MV-4-11 (cell line): ENCODE data around the gene MEFV.
A peak's percentile ranks its signal among the peaks of the same experiment; 100 is the strongest.
"Not testable (repeated sequence)": the region's sequence is repeated elsewhere in the genome, so short reads cannot be mapped to it uniquely, and the experiment has no call there.

ENCODE experiments used
- DNase-seq: peaks from one replicate; lab custom pipeline; 2025; lab: John Stamatoyannopoulos, UW

The MEFV gene

DNA sequence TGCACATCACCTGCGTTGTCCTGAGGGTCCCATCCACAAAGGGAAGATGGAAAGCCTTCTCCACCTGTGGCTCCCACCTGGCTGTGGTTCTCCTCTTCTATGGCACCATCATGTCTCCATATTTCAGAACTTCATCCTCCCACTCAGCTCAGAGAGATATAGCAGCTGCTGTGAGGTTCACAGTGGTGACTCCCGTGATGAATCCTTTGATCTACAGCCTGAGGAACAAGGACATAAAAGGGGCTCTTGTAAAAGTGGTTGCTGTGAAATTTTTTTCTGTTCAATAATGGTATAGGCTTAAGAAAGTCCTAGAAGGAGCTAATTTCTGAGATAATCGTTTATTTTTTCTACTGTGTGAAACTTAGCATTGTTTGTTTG is 40.2 kb downstream of the MEFV start:
- DNase-seq = no peak

DNA sequence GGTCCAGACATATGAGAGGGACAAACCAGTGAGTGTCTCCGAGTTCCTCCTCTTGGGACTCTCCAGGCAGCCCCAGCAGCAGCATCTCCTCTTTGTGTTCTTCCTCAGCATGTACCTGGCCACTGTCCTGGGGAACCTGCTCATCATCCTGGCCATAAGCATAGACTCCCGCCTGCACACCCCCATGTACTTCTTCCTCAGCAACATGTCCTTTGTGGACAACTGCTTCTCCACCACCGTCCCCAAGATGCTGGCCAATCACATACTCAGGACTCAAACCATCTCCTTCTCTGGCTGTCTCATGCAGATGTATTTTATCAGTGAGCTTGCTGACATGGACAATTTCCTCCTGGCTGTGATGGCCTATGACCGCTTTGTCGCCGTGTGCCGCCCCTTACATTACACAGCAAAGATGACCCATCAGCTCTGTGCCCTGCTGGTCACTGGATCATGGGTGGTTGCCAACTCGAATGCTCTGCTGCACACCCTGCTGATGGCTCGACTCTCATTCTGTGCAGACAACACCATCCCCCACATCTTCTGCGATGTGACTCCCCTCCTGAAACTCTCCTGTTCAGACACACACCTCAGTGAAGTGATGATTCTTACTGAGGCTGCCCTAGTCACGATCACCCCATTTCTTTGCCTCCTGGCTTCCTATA is 40.7 kb downstream of the MEFV start:
- no peak for DNase-seq

DNA sequence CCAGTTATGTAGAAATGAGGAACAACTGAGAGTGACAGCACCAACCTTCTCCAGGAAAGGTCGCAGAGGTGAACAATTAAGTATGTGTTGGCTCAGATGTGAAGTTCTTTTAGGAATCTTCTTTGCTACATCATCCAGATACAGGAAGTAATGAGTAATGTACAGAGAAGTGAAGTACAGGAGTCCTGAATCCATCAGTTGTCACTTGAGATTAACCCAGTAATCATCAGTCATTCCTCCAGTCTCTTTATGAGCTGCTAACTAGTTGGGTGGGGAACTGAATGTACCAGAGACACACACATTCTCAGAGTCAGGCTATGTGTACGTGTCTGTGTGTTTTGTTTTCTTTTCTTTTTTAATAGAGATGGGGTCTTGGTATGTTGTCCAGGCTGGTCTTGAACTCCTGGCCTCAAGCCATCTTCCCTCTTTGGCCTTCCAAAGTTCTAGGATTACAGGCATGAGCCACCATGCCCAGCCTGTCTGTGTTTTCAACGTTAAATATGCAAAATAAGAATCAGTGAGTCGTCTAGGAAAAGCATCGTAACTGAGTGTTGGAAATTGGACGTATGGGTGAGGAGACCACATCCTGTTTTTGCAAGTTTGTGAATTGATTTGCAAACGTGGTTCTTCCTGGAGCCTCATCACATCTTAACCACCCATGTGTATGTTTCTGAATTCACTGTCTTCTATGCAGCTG is 41.4 kb downstream of the MEFV start:
- DNase-seq = peak; percentile 41

DNA sequence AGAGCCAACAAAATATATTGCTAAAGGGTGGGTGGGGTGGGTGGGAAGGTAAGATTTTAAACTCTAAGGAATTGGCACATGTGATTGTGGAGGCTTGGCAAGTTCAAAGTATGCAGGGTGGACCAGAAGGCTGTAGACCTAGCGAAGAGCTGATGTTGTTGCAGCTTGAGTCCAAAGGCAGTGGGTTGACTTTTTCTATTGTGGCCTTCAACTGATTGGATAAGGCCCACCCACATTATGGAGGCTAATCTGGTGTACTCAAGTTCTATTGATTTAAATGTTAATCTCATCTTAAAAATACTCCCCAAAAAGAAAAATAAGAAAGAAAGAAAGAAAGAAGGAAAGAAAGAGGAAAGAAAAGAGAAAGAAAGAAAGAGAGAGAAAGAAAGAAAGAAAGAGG is 43.9 kb downstream of the MEFV start:
- no peak for DNase-seq

DNA sequence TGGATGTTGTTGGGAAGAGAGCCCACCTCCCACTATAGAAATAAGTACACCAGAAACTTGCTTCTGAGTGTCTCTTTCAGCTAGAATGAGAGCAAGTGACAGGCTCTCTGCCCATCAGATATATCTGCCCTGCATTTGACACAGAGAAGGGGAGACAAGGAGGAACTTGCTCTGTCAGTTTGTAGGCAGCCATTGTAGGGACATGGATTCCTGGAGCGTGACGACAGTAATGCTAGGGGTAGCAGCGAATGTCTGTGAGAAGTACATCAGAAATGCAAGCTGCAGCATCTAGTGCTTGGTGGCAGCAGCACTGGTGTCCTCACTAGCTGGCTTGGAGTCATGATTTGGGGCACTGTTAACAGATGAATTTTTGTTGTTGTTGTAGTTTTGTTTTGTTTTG is 44.4 kb downstream of the MEFV start:
- no peak for DNase-seq

DNA sequence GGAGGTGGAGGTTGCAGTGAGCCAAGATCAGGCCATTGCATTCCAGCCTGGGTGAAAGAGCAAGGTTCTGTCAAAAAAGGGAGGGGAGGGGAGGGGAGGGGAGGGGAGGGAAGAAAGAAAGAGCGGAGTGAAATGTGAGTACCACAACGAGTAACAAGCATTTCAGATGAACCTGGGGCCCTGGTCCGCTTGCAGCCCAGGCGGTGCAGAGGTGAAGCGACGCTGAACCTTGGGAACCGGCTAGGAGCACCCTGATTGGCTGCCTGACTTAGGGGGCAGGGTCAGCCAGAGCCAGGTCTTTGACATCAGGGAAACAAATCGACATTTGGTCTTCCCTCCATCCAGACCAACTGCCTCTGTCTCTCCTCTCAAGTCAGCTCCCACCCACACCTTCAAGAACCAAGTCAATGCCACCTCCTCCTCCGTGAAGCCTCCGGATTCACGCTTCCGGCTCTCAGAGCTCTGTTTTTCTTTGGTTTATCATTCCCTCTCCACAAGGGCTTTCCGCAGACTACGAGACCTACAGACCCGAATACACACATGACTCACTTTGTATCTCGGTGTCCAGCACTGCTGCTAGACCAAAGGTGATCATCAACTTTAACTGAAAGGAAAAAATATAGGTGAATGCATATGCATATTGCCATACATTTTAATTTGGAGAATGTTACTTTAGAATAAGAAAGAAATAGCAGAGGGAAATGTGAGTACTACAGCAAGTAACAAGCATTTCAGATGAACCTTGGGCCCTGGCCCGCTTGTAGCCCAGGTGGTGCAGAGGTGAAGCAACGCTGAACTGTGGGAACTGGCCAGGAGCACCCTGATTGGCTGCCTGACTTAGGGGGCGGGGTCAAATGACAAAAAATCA is 49.1 kb downstream of the MEFV start:
- DNase-seq = no peak

DNA sequence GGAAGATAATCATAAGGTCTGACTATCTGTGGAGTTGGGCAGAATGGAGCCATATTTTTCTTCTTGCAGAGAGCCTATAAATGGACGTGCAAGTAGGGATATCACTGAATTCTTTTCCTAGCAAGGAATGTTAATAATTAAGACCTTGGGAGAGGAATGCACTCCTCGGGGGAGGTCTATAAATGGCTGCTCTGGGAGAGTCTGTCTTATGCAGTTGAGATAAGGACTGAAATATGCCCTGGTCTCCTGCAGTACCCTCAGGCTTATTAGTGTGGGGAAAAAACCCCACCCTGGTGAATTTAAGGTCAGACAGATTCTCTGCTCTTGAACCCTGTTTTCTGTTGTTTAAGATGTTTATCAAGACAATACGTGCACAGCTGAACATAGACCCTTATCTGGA is 50.5 kb downstream of the MEFV start:
- not testable (repeated sequence) for DNase-seq

DNA sequence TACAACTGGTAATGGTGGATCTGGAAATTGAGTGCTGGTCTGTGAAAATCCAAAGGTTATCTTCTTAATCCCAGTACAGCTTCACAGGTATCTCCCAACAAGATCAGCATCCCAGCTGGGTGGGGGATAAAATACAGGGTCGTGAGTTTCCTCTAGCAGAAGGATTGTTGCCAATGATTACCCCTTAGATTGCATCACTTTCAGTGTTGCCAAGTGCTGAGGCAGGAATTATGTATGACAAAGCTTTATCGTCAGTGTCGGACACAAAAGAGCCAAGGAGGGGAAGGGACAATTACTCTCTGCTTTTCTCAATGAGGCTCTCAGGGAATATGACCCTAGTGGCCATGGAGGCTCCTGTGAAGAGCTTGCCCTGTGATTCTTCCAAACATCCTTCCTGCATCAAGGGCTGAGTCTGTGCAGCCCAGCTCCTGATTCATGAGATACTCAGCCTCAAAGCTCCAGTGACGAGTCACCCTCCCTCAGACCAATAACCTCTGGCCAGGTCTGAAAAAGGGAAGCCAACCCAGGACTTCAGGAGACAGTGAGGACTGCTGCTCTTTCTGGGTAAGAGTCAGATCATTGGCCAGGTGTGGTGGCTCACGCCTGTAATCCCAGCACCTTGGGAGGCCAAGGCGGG is 53.4 kb downstream of the MEFV start:
- DNase-seq = no peak

DNA sequence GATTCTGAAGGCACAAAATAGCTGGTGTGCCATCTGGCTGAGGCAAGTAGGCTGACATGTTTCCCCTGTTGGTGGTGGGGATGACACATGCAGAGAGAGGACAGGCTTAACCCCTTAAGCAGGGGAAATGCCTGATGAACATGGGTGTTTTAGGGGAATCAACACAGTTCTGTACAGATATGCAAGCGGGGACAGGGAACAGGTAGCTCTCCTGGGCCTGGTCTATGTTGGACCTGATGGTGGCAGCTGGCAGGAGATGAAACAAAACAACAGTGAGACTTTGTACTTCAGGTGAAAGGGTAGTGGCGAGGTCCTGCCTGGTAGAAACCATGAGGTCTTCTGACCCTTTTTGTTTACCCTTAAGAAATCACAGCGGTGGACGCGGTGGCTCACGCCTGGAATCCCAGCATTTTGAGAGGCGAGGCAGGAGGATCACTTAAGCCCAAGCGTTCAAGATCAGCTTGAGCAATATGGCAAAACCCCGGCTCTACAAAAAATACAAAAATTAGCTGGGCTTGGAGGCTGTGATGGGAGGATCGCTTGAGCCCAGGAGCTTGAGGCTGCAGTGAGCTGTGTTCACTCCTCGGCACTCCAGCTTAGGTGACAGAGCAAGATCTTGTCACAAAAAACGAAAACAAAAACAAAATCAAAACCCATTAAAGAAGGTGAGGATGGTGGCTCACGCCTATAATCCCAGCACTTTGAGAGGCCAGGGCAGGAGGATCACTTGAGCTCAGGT is 57.9 kb downstream of the MEFV start:
- no peak for DNase-seq

DNA sequence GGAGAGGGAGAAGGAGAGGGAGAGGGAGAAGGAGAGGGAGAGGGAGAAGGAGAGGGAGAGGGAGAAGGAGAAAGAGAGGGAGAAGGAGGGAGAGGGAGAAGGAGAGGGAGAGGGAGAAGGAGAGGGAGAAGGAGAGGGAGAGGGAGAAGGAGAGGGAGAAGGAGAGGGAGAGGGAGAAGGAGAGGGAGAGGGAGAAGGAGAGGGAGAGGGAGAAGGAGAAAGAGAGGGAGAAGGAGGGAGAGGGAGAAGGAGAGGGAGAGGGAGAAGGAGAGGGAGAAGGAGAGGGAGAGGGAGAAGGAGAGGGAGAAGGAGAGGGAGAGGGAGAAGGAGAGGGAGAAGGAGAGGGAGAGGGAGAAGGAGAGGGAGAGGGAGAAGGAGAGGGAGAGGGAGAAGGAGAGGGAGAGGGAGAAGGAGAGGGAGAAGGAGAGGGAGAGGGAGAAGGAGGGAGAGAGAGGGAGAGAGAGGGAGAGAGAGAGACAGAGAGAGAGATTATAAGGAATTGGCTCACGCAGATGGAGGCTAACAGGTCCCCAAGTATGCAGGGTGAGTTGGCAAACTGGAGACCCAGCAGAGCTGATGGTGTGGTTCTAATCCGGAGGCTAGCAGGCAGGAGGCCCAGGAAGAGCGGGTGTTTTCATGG is 58.6 kb downstream of the MEFV start:
- DNase-seq = not testable (repeated sequence)

DNA sequence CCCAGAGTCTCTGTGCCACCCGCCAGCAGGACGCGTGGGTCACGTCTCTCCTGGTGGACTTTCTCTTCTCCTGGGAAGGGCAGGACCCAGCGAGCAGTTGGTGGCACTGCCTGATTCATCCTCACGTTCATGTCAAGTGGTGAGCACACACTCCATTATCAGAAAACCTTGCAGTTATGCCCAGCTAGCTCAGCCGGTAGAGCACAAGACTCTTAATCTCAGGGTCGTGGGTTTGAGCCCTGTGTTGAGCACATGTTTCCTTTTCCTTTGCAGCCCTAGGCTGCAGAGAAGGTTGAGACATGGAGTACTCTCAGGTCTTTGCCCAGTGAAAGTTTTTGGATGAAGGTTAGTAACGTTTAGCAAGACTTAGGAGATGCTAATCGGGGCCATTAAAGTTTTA is 60.5 kb downstream of the MEFV start:
- DNase-seq = no peak

DNA sequence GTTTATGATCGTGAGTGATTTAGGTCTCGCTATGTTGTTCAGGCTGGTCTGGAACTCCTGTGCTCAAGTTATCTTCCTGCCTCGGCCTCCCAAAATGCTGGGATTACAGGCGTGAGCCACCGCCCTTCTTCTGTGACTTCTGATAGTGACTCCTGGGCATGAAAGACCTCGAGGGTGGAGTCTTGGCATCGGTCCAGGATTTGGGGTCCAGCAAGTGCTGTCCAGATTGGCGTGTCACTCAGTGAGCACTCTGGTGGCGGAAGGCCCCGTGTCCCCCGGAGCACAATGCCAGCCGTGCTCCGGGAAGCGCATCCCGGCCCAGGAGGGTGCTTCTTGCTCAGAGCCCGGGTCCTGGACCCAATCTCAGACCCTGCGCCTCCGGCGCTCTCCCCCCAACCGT is 61.6 kb downstream of the MEFV start:
- no peak for DNase-seq

DNA sequence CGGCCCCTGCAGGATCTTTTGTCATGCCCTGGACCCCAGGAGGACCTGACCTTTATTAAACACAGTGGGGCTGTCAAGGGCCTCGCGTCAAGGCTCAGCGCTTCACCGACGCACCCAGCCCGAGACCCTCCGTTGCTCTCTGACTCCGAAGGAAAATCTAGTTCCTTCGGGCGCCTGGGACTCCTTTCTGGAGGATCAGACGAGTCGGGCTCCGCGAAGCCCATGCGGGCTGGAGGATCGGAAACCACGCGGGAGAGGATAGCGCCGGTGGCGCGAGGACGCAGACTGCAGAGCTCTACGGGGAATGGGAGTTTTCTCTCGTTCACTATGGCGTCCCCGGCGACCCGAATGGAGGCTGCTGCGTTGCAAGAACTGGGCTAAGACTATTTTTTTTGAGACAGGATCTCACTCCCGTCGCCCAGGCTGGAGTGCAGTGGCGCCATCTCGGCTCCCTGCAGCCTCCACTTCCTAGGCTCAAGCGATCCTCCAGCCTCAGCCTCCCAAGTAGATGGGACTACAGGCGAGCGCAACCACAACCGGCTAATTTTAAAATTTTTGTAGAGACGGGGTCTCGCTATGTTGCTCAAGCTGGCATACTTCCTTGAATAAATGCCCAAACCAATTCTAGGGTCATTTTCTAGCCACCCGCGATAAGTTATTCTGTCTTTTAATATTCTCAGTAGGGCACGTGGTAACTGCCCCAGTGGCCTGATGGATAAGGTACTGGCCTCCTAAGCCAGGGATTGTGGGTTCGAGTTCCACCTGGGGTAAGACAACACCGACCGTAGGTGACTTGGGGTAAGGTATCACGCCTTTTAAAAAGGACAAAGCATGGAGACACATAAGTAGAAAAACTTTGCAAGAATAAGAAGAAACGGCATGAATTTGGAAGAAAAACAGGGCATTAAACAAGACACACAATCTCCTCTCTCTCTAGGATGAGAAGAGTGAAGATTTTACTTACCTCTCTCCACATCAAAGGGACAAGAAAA is 62.9 kb downstream of the MEFV start:
- no peak for DNase-seq

DNA sequence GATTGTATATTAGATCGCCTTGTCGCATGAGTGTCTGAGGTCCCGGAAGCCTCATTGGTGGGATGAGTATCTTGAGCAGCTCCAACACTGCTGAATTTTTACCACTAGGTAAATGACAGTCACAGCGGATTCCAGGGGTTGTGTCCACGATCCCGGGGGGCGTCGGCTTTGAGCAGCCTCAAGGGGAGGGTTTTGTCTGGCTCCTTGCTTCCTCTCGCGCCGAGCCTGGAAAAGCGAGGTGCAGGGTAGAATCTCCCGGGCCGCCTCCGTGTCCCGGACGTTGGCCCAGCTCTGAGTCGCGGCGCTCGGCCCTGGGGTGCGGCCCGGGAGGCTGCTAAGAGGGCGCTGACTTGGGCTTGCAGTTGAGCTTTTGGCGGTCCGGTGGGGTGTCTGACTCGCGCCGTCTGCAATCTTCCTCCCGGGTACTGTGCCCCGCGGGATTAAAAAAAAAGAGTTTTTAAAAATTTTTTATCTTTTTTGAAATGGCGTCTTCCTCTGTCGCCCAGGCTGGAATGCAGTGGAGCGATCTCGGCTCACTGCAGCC is 63.9 kb downstream of the MEFV start:
- no peak for DNase-seq
